ENCODE measurements around the gene NCS1.
A peak's percentile ranks its signal among the peaks of the same experiment; 100 is the strongest.

The NCS1 gene

DNA sequence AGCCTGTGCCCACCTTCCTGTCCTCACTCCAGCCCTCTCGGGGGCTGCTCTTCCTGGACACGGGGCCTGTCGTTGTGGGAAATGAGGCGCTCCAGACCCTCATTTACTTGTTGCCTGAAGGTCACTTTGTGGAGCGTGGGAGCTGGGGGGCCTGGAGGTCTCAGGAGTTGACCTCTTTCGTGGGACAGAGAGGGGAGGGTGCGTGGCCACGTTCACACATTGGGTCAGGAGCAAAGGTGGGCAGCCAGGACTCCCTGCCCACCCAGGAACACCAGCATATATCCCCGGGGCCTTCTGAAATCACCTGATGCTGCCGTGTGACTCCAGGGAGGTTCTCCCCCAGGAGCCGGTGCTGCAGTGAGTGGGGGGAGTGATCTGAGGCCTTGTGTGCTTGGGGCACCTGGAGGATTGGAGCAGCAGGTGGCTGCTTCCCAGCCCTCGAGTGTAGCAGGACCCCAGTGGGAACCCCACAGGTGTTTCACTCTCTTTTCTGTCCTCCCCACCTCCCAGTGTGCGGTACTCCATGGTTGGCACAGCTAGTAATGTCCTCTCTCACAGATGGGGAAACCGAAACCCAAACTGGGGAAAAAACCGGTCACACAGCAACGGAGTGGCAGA is 20.3 kb downstream of the NCS1 start (continued):
- TF ChIP-seq EGR2 (tag by site-specific recombination; IDR thresholded peaks at IDR 0.05; ENCODE audit: low read depth) (no peak), ZNF350 (tag by site-specific recombination; IDR thresholded peaks at IDR 0.05) (no peak), SALL2 (tag by site-specific recombination; IDR thresholded peaks at IDR 0.05; ENCODE audit: borderline replicate concordance) (no peak), HOXC10 (CRISPR knock-in tag; IDR thresholded peaks at IDR 0.05) (no peak), SCRT2 (tag by site-specific recombination; IDR thresholded peaks at IDR 0.05) (peak; percentile 79), HOXD13 (CRISPR knock-in tag; IDR thresholded peaks at IDR 0.05; ENCODE audit: borderline replicate concordance) (no peak), ZFP41 (tag by site-specific recombination; IDR thresholded peaks at IDR 0.05; ENCODE audit: borderline replicate concordance) (no peak), ZNF585B (tag by site-specific recombination; IDR thresholded peaks at IDR 0.05) (no peak), ZNF677 (tag by site-specific recombination; IDR thresholded peaks at IDR 0.05) (no peak), ZNF140 (tag by site-specific recombination; IDR thresholded peaks at IDR 0.05) (no peak), ZNF654 (tag by site-specific recombination; IDR thresholded peaks at IDR 0.05; ENCODE audit: low read depth) (no peak), ZNF266 (tag by site-specific recombination; IDR thresholded peaks at IDR 0.05; ENCODE audit: low read depth) (no peak), ZNF311 (tag by site-specific recombination; IDR thresholded peaks at IDR 0.05; ENCODE audit: borderline replicate concordance) (no peak)
- TF ChIP-seq, protein P1, sequence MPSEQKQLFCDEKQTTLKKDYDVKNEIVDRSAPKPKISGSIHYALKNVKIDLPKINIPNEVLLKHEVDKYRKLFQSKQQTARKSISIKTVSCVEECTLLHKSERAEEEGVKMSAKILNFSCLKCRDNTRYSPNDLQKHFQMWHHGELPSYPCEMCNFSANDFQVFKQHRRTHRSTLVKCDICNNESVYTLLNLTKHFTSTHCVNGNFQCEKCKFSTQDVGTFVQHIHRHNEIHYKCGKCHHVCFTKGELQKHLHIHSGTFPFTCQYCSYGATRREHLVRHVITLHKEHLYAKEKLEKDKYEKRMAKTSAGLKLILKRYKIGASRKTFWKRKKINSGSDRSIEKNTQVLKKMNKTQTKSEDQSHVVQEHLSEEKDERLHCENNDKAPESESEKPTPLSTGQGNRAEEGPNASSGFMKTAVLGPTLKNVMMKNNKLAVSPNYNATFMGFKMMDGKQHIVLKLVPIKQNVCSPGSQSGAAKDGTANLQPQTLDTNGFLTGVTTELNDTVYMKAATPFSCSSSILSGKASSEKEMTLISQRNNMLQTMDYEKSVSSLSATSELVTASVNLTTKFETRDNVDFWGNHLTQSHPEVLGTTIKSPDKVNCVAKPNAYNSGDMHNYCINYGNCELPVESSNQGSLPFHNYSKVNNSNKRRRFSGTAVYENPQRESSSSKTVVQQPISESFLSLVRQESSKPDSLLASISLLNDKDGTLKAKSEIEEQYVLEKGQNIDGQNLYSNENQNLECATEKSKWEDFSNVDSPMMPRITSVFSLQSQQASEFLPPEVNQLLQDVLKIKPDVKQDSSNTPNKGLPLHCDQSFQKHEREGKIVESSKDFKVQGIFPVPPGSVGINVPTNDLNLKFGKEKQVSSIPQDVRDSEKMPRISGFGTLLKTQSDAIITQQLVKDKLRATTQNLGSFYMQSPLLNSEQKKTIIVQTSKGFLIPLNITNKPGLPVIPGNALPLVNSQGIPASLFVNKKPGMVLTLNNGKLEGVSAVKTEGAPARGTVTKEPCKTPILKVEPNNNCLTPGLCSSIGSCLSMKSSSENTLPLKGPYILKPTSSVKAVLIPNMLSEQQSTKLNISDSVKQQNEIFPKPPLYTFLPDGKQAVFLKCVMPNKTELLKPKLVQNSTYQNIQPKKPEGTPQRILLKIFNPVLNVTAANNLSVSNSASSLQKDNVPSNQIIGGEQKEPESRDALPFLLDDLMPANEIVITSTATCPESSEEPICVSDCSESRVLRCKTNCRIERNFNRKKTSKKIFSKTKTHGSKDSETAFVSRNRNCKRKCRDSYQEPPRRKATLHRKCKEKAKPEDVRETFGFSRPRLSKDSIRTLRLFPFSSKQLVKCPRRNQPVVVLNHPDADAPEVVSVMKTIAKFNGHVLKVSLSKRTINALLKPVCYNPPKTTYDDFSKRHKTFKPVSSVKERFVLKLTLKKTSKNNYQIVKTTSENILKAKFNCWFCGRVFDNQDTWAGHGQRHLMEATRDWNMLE (tag by site-specific recombination; conservative IDR thresholded peaks at IDR 0.05; ENCODE audit: low read depth), result no peak
- TF ChIP-seq, protein P2, sequence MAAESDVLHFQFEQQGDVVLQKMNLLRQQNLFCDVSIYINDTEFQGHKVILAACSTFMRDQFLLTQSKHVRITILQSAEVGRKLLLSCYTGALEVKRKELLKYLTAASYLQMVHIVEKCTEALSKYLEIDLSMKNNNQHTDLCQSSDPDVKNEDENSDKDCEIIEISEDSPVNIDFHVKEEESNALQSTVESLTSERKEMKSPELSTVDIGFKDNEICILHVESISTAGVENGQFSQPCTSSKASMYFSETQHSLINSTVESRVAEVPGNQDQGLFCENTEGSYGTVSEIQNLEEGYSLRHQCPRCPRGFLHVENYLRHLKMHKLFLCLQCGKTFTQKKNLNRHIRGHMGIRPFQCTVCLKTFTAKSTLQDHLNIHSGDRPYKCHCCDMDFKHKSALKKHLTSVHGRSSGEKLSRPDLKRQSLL (tag by site-specific recombination; IDR thresholded peaks at IDR 0.05), result no peak
- TF ChIP-seq, protein P3, sequence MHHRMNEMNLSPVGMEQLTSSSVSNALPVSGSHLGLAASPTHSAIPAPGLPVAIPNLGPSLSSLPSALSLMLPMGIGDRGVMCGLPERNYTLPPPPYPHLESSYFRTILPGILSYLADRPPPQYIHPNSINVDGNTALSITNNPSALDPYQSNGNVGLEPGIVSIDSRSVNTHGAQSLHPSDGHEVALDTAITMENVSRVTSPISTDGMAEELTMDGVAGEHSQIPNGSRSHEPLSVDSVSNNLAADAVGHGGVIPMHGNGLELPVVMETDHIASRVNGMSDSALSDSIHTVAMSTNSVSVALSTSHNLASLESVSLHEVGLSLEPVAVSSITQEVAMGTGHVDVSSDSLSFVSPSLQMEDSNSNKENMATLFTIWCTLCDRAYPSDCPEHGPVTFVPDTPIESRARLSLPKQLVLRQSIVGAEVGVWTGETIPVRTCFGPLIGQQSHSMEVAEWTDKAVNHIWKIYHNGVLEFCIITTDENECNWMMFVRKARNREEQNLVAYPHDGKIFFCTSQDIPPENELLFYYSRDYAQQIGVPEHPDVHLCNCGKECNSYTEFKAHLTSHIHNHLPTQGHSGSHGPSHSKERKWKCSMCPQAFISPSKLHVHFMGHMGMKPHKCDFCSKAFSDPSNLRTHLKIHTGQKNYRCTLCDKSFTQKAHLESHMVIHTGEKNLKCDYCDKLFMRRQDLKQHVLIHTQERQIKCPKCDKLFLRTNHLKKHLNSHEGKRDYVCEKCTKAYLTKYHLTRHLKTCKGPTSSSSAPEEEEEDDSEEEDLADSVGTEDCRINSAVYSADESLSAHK (tag by site-specific recombination; IDR thresholded peaks at IDR 0.05), result no peak
- TF ChIP-seq, protein P4, sequence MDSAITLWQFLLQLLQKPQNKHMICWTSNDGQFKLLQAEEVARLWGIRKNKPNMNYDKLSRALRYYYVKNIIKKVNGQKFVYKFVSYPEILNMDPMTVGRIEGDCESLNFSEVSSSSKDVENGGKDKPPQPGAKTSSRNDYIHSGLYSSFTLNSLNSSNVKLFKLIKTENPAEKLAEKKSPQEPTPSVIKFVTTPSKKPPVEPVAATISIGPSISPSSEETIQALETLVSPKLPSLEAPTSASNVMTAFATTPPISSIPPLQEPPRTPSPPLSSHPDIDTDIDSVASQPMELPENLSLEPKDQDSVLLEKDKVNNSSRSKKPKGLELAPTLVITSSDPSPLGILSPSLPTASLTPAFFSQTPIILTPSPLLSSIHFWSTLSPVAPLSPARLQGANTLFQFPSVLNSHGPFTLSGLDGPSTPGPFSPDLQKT (IDR thresholded peaks at IDR 0.05; ENCODE audit: borderline replicate concordance, low read depth, low read length), result no peak
- TF ChIP-seq, protein P5, sequence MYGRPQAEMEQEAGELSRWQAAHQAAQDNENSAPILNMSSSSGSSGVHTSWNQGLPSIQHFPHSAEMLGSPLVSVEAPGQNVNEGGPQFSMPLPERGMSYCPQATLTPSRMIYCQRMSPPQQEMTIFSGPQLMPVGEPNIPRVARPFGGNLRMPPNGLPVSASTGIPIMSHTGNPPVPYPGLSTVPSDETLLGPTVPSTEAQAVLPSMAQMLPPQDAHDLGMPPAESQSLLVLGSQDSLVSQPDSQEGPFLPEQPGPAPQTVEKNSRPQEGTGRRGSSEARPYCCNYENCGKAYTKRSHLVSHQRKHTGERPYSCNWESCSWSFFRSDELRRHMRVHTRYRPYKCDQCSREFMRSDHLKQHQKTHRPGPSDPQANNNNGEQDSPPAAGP (tag by site-specific recombination; IDR thresholded peaks at IDR 0.05), result no peak
- TF ChIP-seq, protein P6, sequence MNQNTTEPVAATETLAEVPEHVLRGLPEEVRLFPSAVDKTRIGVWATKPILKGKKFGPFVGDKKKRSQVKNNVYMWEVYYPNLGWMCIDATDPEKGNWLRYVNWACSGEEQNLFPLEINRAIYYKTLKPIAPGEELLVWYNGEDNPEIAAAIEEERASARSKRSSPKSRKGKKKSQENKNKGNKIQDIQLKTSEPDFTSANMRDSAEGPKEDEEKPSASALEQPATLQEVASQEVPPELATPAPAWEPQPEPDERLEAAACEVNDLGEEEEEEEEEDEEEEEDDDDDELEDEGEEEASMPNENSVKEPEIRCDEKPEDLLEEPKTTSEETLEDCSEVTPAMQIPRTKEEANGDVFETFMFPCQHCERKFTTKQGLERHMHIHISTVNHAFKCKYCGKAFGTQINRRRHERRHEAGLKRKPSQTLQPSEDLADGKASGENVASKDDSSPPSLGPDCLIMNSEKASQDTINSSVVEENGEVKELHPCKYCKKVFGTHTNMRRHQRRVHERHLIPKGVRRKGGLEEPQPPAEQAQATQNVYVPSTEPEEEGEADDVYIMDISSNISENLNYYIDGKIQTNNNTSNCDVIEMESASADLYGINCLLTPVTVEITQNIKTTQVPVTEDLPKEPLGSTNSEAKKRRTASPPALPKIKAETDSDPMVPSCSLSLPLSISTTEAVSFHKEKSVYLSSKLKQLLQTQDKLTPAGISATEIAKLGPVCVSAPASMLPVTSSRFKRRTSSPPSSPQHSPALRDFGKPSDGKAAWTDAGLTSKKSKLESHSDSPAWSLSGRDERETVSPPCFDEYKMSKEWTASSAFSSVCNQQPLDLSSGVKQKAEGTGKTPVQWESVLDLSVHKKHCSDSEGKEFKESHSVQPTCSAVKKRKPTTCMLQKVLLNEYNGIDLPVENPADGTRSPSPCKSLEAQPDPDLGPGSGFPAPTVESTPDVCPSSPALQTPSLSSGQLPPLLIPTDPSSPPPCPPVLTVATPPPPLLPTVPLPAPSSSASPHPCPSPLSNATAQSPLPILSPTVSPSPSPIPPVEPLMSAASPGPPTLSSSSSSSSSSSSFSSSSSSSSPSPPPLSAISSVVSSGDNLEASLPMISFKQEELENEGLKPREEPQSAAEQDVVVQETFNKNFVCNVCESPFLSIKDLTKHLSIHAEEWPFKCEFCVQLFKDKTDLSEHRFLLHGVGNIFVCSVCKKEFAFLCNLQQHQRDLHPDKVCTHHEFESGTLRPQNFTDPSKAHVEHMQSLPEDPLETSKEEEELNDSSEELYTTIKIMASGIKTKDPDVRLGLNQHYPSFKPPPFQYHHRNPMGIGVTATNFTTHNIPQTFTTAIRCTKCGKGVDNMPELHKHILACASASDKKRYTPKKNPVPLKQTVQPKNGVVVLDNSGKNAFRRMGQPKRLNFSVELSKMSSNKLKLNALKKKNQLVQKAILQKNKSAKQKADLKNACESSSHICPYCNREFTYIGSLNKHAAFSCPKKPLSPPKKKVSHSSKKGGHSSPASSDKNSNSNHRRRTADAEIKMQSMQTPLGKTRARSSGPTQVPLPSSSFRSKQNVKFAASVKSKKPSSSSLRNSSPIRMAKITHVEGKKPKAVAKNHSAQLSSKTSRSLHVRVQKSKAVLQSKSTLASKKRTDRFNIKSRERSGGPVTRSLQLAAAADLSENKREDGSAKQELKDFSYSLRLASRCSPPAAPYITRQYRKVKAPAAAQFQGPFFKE (tag by site-specific recombination; IDR thresholded peaks at IDR 0.05; ENCODE audit: borderline replicate concordance), result no peak
- TF ChIP-seq, protein P7, sequence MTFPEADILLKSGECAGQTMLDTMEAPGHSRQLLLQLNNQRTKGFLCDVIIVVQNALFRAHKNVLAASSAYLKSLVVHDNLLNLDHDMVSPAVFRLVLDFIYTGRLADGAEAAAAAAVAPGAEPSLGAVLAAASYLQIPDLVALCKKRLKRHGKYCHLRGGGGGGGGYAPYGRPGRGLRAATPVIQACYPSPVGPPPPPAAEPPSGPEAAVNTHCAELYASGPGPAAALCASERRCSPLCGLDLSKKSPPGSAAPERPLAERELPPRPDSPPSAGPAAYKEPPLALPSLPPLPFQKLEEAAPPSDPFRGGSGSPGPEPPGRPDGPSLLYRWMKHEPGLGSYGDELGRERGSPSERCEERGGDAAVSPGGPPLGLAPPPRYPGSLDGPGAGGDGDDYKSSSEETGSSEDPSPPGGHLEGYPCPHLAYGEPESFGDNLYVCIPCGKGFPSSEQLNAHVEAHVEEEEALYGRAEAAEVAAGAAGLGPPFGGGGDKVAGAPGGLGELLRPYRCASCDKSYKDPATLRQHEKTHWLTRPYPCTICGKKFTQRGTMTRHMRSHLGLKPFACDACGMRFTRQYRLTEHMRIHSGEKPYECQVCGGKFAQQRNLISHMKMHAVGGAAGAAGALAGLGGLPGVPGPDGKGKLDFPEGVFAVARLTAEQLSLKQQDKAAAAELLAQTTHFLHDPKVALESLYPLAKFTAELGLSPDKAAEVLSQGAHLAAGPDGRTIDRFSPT (tag by site-specific recombination; IDR thresholded peaks at IDR 0.05), result no peak
